ENCODE measurements around the gene MYO5B. TPM values are rescaled to one million over a fixed set of nuclear protein-coding genes. Genes with fewer than 3 reads are reported as not detected.

MYO5B gene
- total RNA-seq, 4 donors from 2014 or later = 1.9 to 18.3 (median 4.4) TPM

- Histone ChIP-seq H3K9me3 (no peaks in the 10 kb centered on the region), H3K27me3 (peaks cover 49% of the 10 kb centered on the region), H3K27ac (no peak overlapping the region), H3K4me1 (peaks cover 0 to 7% (median 6%) of the 10 kb centered on the region in 3 donors), H3K36me3 (no peaks in the 10 kb centered on the region), H3K4me3 (no peak overlapping the region)
- TF ChIP-seq EP300 (IDR thresholded peaks at IDR 0.05) (no peak), POLR2AphosphoS5 (IDR thresholded peaks at IDR 0.05) (no peak)
- TF ChIP-seq, protein P1, sequence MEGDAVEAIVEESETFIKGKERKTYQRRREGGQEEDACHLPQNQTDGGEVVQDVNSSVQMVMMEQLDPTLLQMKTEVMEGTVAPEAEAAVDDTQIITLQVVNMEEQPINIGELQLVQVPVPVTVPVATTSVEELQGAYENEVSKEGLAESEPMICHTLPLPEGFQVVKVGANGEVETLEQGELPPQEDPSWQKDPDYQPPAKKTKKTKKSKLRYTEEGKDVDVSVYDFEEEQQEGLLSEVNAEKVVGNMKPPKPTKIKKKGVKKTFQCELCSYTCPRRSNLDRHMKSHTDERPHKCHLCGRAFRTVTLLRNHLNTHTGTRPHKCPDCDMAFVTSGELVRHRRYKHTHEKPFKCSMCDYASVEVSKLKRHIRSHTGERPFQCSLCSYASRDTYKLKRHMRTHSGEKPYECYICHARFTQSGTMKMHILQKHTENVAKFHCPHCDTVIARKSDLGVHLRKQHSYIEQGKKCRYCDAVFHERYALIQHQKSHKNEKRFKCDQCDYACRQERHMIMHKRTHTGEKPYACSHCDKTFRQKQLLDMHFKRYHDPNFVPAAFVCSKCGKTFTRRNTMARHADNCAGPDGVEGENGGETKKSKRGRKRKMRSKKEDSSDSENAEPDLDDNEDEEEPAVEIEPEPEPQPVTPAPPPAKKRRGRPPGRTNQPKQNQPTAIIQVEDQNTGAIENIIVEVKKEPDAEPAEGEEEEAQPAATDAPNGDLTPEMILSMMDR (IDR thresholded peaks at IDR 0.05) = no peak
- 47 to 86% methylated on average over 1 to 3 of the region's 7 CpGs for WGBS, 2 donors (ENCODE audit: low coverage in 1 of 2)
- no peak for ATAC-seq
These were observed 341.9 kb downstream of the MYO5B start for GRCh38 chr18:49853011-49853410.

DNA sequence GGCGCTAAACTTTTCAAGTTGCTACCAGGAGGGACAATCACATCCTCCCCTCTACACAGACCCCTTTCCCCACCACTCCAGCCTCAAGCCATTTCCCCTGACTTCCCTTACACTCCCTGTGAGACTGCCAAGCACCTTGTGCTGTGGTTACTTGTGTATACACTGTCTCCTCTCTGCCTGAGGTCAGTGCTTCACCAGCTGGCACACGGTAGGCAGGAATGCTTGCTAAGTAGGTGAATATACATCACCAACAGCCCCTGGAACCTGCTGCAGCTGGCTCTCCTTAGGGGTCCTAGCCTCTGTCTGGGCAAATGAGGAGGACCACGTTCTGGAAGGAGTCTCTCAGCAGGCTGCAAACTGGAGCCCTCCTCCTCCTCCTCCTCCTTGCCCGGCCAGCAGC lies 343.3 kb downstream of the MYO5B start:
- Histone ChIP-seq H3K27ac (no peak overlapping the region), H3K4me1 (peaks cover 0 to 11% (median 6%) of the 10 kb centered on the region in 3 donors), H3K27me3 (peaks cover 63% of the 10 kb centered on the region), H3K9me3 (no peaks in the 10 kb centered on the region), H3K4me3 (no peak overlapping the region), H3K36me3 (no peaks in the 10 kb centered on the region)
- TF ChIP-seq POLR2A (IDR thresholded peaks at IDR 0.05) (no peak), POLR2AphosphoS5 (IDR thresholded peaks at IDR 0.05) (no peak), EP300 (IDR thresholded peaks at IDR 0.05) (no peak)
- TF ChIP-seq, protein P1 (IDR thresholded peaks at IDR 0.05) = no peak
- ATAC-seq = no peak
- 89 to 90% methylated on average over 2 of the region's 4 CpGs for WGBS, 2 donors (ENCODE audit: low coverage in 1 of 2)

- Histone ChIP-seq H3K4me3 (no peak overlapping the region), H3K36me3 (no peaks in the 10 kb centered on the region), H3K27me3 (peaks cover 72% of the 10 kb centered on the region), H3K27ac (no peak overlapping the region), H3K9me3 (no peaks in the 10 kb centered on the region), H3K4me1 (peaks cover 0 to 21% (median 6%) of the 10 kb centered on the region in 3 donors)
- WGBS, 2 donors (ENCODE audit: low coverage in 1 of 2) = 90 to 100% methylated on average over 3 to 8 of the region's 8 CpGs
- ATAC-seq = no peak
- TF ChIP-seq, protein P1 (IDR thresholded peaks at IDR 0.05) = no peak
- TF ChIP-seq EP300 (IDR thresholded peaks at IDR 0.05) (no peak), POLR2AphosphoS5 (IDR thresholded peaks at IDR 0.05) (no peak), POLR2A (IDR thresholded peaks at IDR 0.05) (no peak)
These were observed 344.3 kb downstream of the MYO5B start for GRCh38 chr18:49850636-49851035.

DNA sequence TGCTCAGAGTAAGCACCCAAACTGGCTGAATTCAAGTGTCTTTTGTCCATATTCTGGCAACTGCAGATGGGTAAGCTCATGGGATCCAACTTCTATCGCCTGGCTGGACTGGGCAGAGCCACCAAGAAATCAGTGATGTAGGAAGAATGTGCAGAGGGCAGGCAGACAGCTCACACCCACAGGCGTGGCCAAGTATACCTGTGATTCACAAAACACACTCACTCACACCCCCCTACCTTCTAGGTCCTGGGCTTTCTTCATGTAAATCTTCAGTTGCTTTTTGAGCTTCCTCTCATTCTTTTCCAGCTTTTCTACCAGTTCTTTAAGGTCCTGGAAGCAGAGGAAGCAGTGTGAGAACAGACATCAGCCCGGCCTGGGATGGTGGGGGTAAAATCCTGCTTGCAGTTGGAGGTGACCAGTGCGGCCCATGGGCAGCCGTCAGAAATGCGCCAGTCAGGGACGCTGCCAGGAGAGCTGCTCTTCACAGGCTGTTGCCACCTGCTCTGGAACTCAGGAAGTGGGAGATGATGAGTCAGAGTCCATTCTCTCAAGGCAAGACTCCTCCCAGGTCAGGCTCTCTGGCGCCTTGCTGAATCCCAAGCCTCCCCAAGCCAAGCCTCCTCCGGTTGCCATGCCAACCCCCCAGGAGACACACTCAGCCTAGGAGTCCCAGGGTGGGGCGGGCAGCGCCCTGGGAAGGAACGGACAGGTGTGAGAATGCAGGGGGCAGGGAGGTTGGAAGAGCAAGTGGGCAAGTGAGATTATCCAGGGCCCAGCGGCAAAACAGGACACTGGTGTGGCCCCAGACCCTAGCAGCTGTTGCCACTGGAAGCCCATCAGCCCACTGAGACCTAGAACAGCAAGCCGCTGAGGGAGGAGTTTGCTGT lies 345.4 kb downstream of the MYO5B start:
- 55 to 67% methylated on average over 2 to 4 of the region's 14 CpGs for WGBS, 2 donors (ENCODE audit: low coverage in 1 of 2)
- no peaks in the 10 kb centered on the region for H3K36me3 ChIP-seq
- peaks cover 0 to 25% (median 6%) of the 10 kb centered on the region in 3 donors for H3K4me1 ChIP-seq
- H3K27ac ChIP-seq = no peak overlapping the region
- ATAC-seq = peak; percentile 61
- no peak overlapping the region for H3K4me3 ChIP-seq
- H3K9me3 ChIP-seq = no peaks in the 10 kb centered on the region
- H3K27me3 ChIP-seq = peaks cover 75% of the 10 kb centered on the region
- TF ChIP-seq, protein P1 (IDR thresholded peaks at IDR 0.05) = no peak
- TF ChIP-seq EP300 (IDR thresholded peaks at IDR 0.05) = no peak
- no peak for TF ChIP-seq POLR2AphosphoS5 (IDR thresholded peaks at IDR 0.05)
- TF ChIP-seq POLR2A (IDR thresholded peaks at IDR 0.05) = no peak

- 83 to 87% methylated on average over 3 to 4 of the region's 4 CpGs for WGBS, 2 donors (ENCODE audit: low coverage in 1 of 2)
- Histone ChIP-seq H3K4me1 (peaks cover 0 to 25% (median 6%) of the 10 kb centered on the region in 3 donors), H3K27ac (no peak overlapping the region), H3K36me3 (no peaks in the 10 kb centered on the region), H3K27me3 (peaks cover 75% of the 10 kb centered on the region), H3K4me3 (no peak overlapping the region), H3K9me3 (no peaks in the 10 kb centered on the region)
- ATAC-seq = no peak
- TF ChIP-seq POLR2AphosphoS5 (IDR thresholded peaks at IDR 0.05) (no peak), EP300 (IDR thresholded peaks at IDR 0.05) (no peak)
These were observed 346.8 kb downstream of the MYO5B start for GRCh38 chr18:49848115-49848514.
